Progenitor cell of endocrine pancreas (in vitro differentiated cells): ENCODE results near the gene MACF1. TPM values are rescaled to one million over a fixed set of nuclear protein-coding genes. Genes with fewer than 3 reads are reported as not detected.

Experiments
- DNase-seq: peaks from one replicate; pipeline ENCODE4 v3.0.0; 2021; ENCODE audit warnings: low spot score; ENCODE audit not compliant: unreplicated experiment
- H3K27ac Mint-ChIP-seq: 2 replicates; pipeline ENCODE4 v1.8.0; 2021; ENCODE audit warnings: mild to moderate bottlenecking, moderate library complexity, mixed read lengths
- H3K27me3 Mint-ChIP-seq: 2 replicates; pipeline ENCODE4 v1.8.0; 2021; ENCODE audit warnings: mixed read lengths
- H3K36me3 Mint-ChIP-seq: 2 replicates; pipeline ENCODE4 v1.8.0; 2022; ENCODE audit warnings: mixed read lengths; ENCODE audit not compliant: insufficient read depth
- H3K4me1 Mint-ChIP-seq: 2 replicates; pipeline ENCODE4 v1.8.0; 2021; ENCODE audit warnings: low read depth, mixed read lengths
- H3K4me3 Mint-ChIP-seq: 2 replicates; pipeline ENCODE4 v1.8.0; 2021; ENCODE audit warnings: low read depth, mild to moderate bottlenecking, moderate library complexity, mixed read lengths
- H3K9me3 Mint-ChIP-seq: 2 replicates; pipeline ENCODE4 v1.8.0; 2021; ENCODE audit warnings: low read depth, mixed read lengths
- CTCF ChIP-seq: fragments of 200-600 bp; sonication (generic); IDR thresholded peaks from one replicate; pipeline ENCODE4 v1.5.0; 2021; ENCODE audit warnings: antibody characterized with exemption, mild to moderate bottlenecking; ENCODE audit not compliant: unreplicated experiment
- total RNA-seq: library from RNA; stranded (reverse); gene quantifications from 2 replicates; pipeline ENCODE4 v1.2.1, GENCODE V29; 2021

The MACF1 gene
- total RNA-seq, 1 donor from 2014 or later: 241 TPM

GRCh38 chr1:39342776-39343175 lies 138.3 kb downstream of the MACF1 start:
- no peak for TF ChIP-seq CTCF
- Mint-ChIP-seq H3K27ac (no peak overlapping the region), H3K27me3 (no peaks in the 10 kb centered on the region), H3K36me3 (peaks cover 26% of the 10 kb centered on the region), H3K4me3 (no peak overlapping the region), H3K4me1 (no peaks in the 10 kb centered on the region), H3K9me3 (no peaks in the 10 kb centered on the region)
- DNase-seq: no peak

GRCh38 chr1:39344394-39345154 lies 140.1 kb downstream of the MACF1 start:
- H3K27ac Mint-ChIP-seq: peak overlapping the region; percentile 25
- H3K27me3 Mint-ChIP-seq: no peaks in the 10 kb centered on the region
- no peak overlapping the region for H3K4me3 Mint-ChIP-seq
- H3K36me3 Mint-ChIP-seq: peaks cover 28% of the 10 kb centered on the region
- no peak for DNase-seq
- H3K9me3 Mint-ChIP-seq: no peaks in the 10 kb centered on the region
- no peaks in the 10 kb centered on the region for H3K4me1 Mint-ChIP-seq
- no peak for TF ChIP-seq CTCF

- H3K27me3 Mint-ChIP-seq: no peaks in the 10 kb centered on the region
- no peaks in the 10 kb centered on the region for H3K4me1 Mint-ChIP-seq
- H3K4me3 Mint-ChIP-seq: no peak overlapping the region
- DNase-seq: no peak
- no peaks in the 10 kb centered on the region for H3K9me3 Mint-ChIP-seq
- H3K27ac Mint-ChIP-seq: no peak overlapping the region
- TF ChIP-seq CTCF: no peak
- H3K36me3 Mint-ChIP-seq: peaks cover 35% of the 10 kb centered on the region
These were observed 142.4 kb downstream of the MACF1 start for GRCh38 chr1:39346872-39347271.

GRCh38 chr1:39348278-39348677 lies 143.8 kb downstream of the MACF1 start:
- Mint-ChIP-seq H3K9me3 (no peaks in the 10 kb centered on the region), H3K4me1 (no peaks in the 10 kb centered on the region), H3K27ac (no peak overlapping the region), H3K27me3 (no peaks in the 10 kb centered on the region), H3K4me3 (no peak overlapping the region), H3K36me3 (peaks cover 30% of the 10 kb centered on the region)
- DNase-seq: no peak
- no peak for TF ChIP-seq CTCF

GRCh38 chr1:39352881-39353280 lies 148.4 kb downstream of the MACF1 start:
- Mint-ChIP-seq H3K27me3 (no peaks in the 10 kb centered on the region), H3K4me1 (no peaks in the 10 kb centered on the region), H3K9me3 (no peaks in the 10 kb centered on the region), H3K27ac (no peak overlapping the region), H3K4me3 (no peak overlapping the region), H3K36me3 (peaks cover 36% of the 10 kb centered on the region)
- no peak for DNase-seq
- TF ChIP-seq CTCF: no peak
